PFSK-1 (cell line): Measurements from ENCODE around the gene FAM90A26.
"Not testable (repeated sequence)": the region's sequence is repeated elsewhere in the genome, so short reads cannot be mapped to it uniquely, and the experiment has no call there.

Experiments
- FOXP2 ChIP-seq: optimal IDR thresholded peaks from 2 replicates; pipeline ENCODE3; 2011; ENCODE audit warnings: borderline replicate concordance, control low read depth, inconsistent platforms; ENCODE audit not compliant: insufficient read depth; ENCODE audit errors: extremely low read length, extremely low read depth
- POLR2AphosphoS5 ChIP-seq: IDR thresholded peaks from 2 replicates; pipeline ENCODE4 v1.6.1; 2012; ENCODE audit warnings: low read depth, mild to moderate bottlenecking, control low read depth, low read length, moderate library complexity
- SIN3A ChIP-seq: IDR thresholded peaks from 2 replicates; pipeline ENCODE4 v1.6.1; 2012; ENCODE audit warnings: mild to moderate bottlenecking, low read length, moderate library complexity, borderline replicate concordance; ENCODE audit not compliant: insufficient read depth
- TAF1 ChIP-seq: IDR thresholded peaks from 2 replicates; pipeline ENCODE4 v1.6.1; 2012; ENCODE audit warnings: low read length, control low read depth, borderline replicate concordance; ENCODE audit not compliant: insufficient read depth
- TF ChIP-seq, protein P1 (sequence below), 2 experiments: IDR thresholded peaks; 2 replicates each; pipeline versions ENCODE4 v1.6.1 to v1.8.0; 2011 to 2012; ENCODE audit warnings: low read depth in 2 of 2, low read length in 2 of 2, control low read depth in 1 of 2, inconsistent platforms in 1 of 2, mild to moderate bottlenecking in 1 of 2, moderate library complexity in 1 of 2; ENCODE audit not compliant: insufficient read depth in 1 of 2

DNA sequence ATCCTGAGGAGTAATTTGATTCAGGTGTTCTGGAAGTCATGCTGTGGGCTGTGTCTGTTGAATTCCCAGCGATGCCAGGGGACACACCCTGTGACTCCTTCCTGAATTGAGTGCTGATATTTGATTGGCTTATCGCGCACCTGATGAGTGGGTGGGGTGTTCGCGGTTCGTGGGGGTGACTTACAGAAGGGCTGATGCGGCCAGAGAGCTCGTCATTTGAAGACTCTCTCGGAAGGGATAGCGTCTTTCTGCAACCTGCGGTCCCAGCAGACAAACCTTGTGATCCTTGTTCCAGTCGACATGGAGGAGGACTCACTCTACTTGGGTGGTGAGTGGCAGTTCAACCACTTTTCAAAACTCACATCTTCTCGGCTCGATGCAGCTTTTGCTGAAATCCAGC lies 54.4 kb downstream of the FAM90A26 start, which contains the start of gene USP17L13:
- not testable (repeated sequence) for TF ChIP-seq POLR2AphosphoS5, TAF1, SIN3A, FOXP2
- TF ChIP-seq, protein P1, sequence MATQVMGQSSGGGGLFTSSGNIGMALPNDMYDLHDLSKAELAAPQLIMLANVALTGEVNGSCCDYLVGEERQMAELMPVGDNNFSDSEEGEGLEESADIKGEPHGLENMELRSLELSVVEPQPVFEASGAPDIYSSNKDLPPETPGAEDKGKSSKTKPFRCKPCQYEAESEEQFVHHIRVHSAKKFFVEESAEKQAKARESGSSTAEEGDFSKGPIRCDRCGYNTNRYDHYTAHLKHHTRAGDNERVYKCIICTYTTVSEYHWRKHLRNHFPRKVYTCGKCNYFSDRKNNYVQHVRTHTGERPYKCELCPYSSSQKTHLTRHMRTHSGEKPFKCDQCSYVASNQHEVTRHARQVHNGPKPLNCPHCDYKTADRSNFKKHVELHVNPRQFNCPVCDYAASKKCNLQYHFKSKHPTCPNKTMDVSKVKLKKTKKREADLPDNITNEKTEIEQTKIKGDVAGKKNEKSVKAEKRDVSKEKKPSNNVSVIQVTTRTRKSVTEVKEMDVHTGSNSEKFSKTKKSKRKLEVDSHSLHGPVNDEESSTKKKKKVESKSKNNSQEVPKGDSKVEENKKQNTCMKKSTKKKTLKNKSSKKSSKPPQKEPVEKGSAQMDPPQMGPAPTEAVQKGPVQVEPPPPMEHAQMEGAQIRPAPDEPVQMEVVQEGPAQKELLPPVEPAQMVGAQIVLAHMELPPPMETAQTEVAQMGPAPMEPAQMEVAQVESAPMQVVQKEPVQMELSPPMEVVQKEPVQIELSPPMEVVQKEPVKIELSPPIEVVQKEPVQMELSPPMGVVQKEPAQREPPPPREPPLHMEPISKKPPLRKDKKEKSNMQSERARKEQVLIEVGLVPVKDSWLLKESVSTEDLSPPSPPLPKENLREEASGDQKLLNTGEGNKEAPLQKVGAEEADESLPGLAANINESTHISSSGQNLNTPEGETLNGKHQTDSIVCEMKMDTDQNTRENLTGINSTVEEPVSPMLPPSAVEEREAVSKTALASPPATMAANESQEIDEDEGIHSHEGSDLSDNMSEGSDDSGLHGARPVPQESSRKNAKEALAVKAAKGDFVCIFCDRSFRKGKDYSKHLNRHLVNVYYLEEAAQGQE (IDR thresholded peaks at IDR 0.05; ENCODE audit: insufficient read depth in 1 of 2, low read depth in 2 of 2, low read length in 2 of 2) = not testable (repeated sequence)
